Peyer's patch (tissue), 4 donors: ENCODE measurements around the gene PRRT3.

Experiments used
- POLR2A ChIP-seq, 2 donors: fragments of 450-650 bp; IDR thresholded peaks; one replicate each; pipeline ENCODE4 v1.5.1; 2017; ENCODE audit warnings: antibody characterized with exemption in 2 of 2, mild to moderate bottlenecking in 2 of 2, moderate library complexity in 2 of 2
- TF ChIP-seq, protein P1 (sequence below), 6 experiments: fragments of 450-650 bp in 4 of 6; fragments of 200-600 bp in 2 of 6; sonication (generic) in 1 of 6; IDR thresholded peaks; one replicate each; pipeline ENCODE4 v1.5.1; 2017 to 2019; ENCODE audit warnings: antibody characterized with exemption in 6 of 6, mild to moderate bottlenecking in 3 of 6, moderate library complexity in 1 of 6

DNA sequence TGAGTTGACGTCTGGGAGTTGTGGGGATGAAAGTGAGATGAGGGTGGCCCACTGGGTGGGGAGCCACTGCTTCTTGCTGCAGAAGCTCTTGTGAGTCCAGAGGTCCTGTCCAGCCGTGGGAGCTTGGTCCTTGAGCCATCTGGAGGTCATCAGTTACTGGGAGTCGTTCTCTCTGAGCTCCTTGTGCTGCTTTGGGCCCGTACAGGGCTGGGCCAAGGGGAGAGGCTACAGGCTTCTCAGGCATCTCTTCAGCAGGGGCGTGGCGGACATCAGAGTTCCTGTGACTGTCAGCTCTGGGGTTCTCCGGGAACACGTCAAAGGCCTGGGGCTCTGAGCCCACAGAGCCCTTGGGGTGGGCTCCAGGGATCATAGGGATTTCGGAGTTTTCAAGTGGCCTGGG lies 2.6 kb downstream of the PRRT3 start:
- TF ChIP-seq, protein P1, sequence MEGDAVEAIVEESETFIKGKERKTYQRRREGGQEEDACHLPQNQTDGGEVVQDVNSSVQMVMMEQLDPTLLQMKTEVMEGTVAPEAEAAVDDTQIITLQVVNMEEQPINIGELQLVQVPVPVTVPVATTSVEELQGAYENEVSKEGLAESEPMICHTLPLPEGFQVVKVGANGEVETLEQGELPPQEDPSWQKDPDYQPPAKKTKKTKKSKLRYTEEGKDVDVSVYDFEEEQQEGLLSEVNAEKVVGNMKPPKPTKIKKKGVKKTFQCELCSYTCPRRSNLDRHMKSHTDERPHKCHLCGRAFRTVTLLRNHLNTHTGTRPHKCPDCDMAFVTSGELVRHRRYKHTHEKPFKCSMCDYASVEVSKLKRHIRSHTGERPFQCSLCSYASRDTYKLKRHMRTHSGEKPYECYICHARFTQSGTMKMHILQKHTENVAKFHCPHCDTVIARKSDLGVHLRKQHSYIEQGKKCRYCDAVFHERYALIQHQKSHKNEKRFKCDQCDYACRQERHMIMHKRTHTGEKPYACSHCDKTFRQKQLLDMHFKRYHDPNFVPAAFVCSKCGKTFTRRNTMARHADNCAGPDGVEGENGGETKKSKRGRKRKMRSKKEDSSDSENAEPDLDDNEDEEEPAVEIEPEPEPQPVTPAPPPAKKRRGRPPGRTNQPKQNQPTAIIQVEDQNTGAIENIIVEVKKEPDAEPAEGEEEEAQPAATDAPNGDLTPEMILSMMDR (IDR thresholded peaks at IDR 0.05) = no peak
- no peak for TF ChIP-seq POLR2A (IDR thresholded peaks at IDR 0.05)
